Spleen (tissue), 11 donors: ENCODE measurements around the gene DICER1. TPM values are rescaled to one million over a fixed set of nuclear protein-coding genes. Genes with fewer than 3 reads are reported as not detected.

Experiments used
- DNase-seq: peaks from one replicate; pipeline ENCODE4 v3.0.0-alpha.2; 2020
- H3K27ac ChIP-seq, 8 donors: fragments of 200-600 bp; sonication (generic) in 7 of 8; 1 replicate in 4 of 8; 2 replicates in 4 of 8; pipeline versions ENCODE4 v1.5.0 to v1.8.0; 2016 to 2021; ENCODE audit warnings: inconsistent platforms in 4 of 8, mild to moderate bottlenecking in 4 of 8, moderate library complexity in 1 of 8
- H3K27me3 ChIP-seq, 7 donors: fragments of 200-600 bp; sonication (generic) in 6 of 7; replicated peaks in 1 of 7; 1 replicate in 4 of 7; 2 replicates in 3 of 7; pipeline versions ENCODE4 v1.5.0 to v1.8.0; 2016 to 2021; ENCODE audit warnings: inconsistent platforms in 3 of 7, mild to moderate bottlenecking in 1 of 7
- H3K36me3 ChIP-seq, 6 donors: fragments of 200-600 bp; sonication (generic) in 5 of 6; 1 replicate in 4 of 6; 2 replicates in 2 of 6; pipeline versions ENCODE4 v1.5.0 to v1.8.0; 2016 to 2021; ENCODE audit warnings: inconsistent platforms in 2 of 6
- H3K4me1 ChIP-seq, 6 donors: fragments of 200-600 bp; sonication (generic) in 5 of 6; 1 replicate in 3 of 6; 2 replicates in 3 of 6; pipeline versions ENCODE4 v1.5.0 to v1.8.0; 2016 to 2021; ENCODE audit warnings: inconsistent platforms in 3 of 6
- H3K4me3 ChIP-seq, 8 donors: fragments of 200-600 bp; sonication (generic) in 7 of 8; 1 replicate in 4 of 8; 2 replicates in 4 of 8; pipeline versions ENCODE4 v1.5.0 to v1.8.0; 2016 to 2021; ENCODE audit warnings: inconsistent platforms in 4 of 8, mild to moderate bottlenecking in 4 of 8, moderate library complexity in 2 of 8
- H3K9me3 ChIP-seq, 8 donors: fragments of 200-600 bp; sonication (generic) in 7 of 8; 1 replicate in 4 of 8; 2 replicates in 4 of 8; pipeline versions ENCODE4 v1.5.0 to v1.8.0; 2016 to 2021; ENCODE audit warnings: inconsistent platforms in 4 of 8
- POLR2A ChIP-seq, 3 donors: fragments of 450-650 bp; IDR thresholded peaks; one replicate each; pipeline ENCODE4 v1.5.1; 2017; ENCODE audit warnings: antibody characterized with exemption in 3 of 3, mild to moderate bottlenecking in 1 of 3
- POLR2AphosphoS5 ChIP-seq, 3 donors: sonication (generic); formaldehyde crosslinking; IDR thresholded peaks; one replicate each; pipeline ENCODE4 v1.5.1; 2017; ENCODE audit warnings: antibody characterized with exemption in 3 of 3
- WGBS, 5 donors: extraction: QIAGEN DNeasy Blood & Tissue Kit in 3 of 5; methylation state at CpG; one replicate each; pipeline versions ENCODE4 v1.1.5 to v1.1.7; 2013 to 2018; 5-methylcytosine and 5-hydroxymethylcytosine counted together
- intact Hi-C: fragments of 100-400 bp; cut with DNase I; formaldehyde crosslinking; loops from one replicate; pipeline ENCODE4 v1.15.0; 2023; ENCODE audit warnings: low total_unique reads
- polyA plus RNA-seq, 3 donors: library from polyadenylated mRNA; stranded (reverse); fragments of 200-250 nt; gene quantifications; one replicate each; pipeline ENCODE4 v1.2.1, GENCODE V29; 2013
- total RNA-seq, 7 donors: library from RNA; depleted of rRNA in 3 of 7; stranded (reverse); fragments of >200 nt in 3 of 7; fragmentation: NEBNext Ultra II Directional in 4 of 7; extraction: Animal tissue kit (Norgen Biotek cat#: 25700) in 4 of 7; gene quantifications; one replicate each; pipeline versions ENCODE4 v1.1.0 to v1.2.1, GENCODE V29; 2016 to 2021
- TF ChIP-seq, protein P1 (sequence below), 11 experiments: fragments of 200-600 bp in 7 of 11; fragments of 450-650 bp in 4 of 11; sonication (generic) in 4 of 11; IDR thresholded peaks in 8 of 11; conservative IDR thresholded peaks in 3 of 11; 1 replicate in 7 of 11; 2 replicates in 4 of 11; pipeline versions ENCODE4 v1.4.0 to v1.8.0; 2016 to 2021; ENCODE audit warnings: antibody characterized with exemption in 11 of 11, inconsistent platforms in 4 of 11, mild to moderate bottlenecking in 1 of 11
- donor health status: healthy with polysubstance abuse.
- donor health status: DM: no; HTN: no; CAD: no; lungs with moderate emphysema.
- donor health status: DM: no; HTN: no; CAD: no.
- donor health status: Bipolar disorder and iron deficiency.
- donor health status: healthy.
- donor health status: DM: no; HTN: no; CAD: no.
- donor health status: DM: yes; HTN: yes; CAD: no.

The DICER1 gene
- total and polyA plus RNA-seq, 10 donors: 7.1 to 124 (median 73.5) TPM

DNA sequence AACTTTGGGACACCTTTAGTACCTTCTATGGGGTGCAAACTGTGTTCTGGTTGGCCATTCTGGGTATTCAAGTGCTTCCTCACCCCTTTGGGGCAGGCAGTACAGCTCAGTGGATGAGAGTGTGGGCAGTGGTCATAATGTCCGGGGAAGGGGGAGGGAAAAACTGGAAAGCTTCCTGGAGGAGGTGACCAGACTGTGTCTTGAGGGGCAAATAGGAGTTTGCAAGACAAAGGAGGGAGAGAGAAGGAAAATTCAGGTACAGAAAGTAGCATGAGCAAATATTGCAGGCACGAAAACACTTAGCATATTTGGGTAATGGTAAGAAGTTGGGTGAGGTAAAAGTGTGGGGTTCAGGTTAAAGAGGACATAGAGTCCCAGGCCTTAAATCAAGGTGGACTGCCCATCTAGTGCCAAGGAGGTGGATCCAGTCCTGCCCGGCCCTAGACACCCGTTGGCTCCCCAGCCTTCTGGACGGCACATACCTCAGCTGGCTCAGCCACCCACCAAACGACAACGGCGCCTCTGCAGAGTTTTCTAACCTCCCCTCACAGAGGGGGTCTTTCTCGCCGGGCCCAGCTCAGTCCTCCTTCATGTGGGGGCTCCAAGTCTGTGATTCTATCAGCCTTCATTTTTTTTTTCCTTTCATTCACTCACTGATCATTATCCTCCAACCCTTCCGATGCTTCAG lies 86.4 kb downstream of the DICER1 start:
- DNase-seq: no peak
- Histone ChIP-seq H3K27ac (no peak overlapping the region), H3K4me1 (no peaks in the 10 kb centered on the region), H3K9me3 (no peaks in the 10 kb centered on the region), H3K27me3 (peaks cover 0 to 39% (median 0%) of the 10 kb centered on the region in 7 donors), H3K4me3 (no peak overlapping the region), H3K36me3 (no peaks in the 10 kb centered on the region)
- intact Hi-C loops: no loop called here
- TF ChIP-seq, protein P1, sequence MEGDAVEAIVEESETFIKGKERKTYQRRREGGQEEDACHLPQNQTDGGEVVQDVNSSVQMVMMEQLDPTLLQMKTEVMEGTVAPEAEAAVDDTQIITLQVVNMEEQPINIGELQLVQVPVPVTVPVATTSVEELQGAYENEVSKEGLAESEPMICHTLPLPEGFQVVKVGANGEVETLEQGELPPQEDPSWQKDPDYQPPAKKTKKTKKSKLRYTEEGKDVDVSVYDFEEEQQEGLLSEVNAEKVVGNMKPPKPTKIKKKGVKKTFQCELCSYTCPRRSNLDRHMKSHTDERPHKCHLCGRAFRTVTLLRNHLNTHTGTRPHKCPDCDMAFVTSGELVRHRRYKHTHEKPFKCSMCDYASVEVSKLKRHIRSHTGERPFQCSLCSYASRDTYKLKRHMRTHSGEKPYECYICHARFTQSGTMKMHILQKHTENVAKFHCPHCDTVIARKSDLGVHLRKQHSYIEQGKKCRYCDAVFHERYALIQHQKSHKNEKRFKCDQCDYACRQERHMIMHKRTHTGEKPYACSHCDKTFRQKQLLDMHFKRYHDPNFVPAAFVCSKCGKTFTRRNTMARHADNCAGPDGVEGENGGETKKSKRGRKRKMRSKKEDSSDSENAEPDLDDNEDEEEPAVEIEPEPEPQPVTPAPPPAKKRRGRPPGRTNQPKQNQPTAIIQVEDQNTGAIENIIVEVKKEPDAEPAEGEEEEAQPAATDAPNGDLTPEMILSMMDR (IDR thresholded peaks at IDR 0.05 in 8 of 11, conservative IDR thresholded peaks at IDR 0.05 in 3 of 11): no peak
- TF ChIP-seq POLR2AphosphoS5 (IDR thresholded peaks at IDR 0.05) (no peak), POLR2A (IDR thresholded peaks at IDR 0.05) (no peak)
- WGBS, 5 donors: 71 to 88% (median 73%) methylated on average over 11 of the region's 11 CpGs

DNA sequence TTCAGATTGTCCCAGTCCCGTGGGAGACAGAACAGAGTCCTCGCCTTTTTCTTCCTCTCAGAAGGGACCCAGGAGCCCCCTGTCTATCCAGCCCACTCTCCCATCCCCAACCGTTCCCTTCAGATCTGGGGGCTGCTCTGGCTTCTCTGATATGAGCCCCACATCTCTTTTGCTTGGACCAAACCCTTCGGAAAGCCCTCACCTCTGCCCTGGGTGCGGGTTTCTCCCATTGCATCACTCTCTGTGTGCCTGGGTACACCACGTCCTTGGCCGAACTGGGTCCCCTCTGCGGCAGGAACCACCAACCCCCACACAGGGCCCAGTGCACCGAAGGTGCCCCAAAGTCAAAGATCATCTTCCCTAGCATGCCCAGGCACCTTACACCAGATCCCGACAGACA lies 87.8 kb downstream of the DICER1 start:
- 81 to 87% (median 85%) methylated on average over 10 of the region's 10 CpGs for WGBS, 5 donors
- no peak for DNase-seq
- intact Hi-C loops: no loop called here

DNA sequence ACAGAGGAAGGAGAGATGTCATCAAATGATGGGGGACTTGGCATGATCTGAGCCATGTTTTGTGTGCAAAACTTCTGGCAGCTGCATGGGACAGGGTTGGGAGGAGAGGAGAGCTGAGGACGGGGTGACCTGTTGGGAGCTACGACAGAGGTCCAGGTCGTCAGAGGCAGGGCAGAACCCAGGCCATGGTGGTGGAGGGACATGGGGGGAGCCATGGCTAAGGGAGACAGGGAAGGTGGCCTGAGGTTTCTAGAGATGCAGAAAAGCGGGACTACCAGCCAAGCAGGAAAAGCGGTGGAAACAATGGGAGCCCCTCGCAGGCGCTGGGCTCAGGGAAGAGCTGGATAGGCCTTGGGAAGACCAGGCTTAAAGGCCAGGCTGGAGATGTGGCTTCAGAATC lies 88.3 kb downstream of the DICER1 start:
- 60 to 76% (median 67%) methylated on average over 7 of the region's 7 CpGs for WGBS, 5 donors
- Histone ChIP-seq H3K4me3 (no peak overlapping the region), H3K27me3 (peaks cover 0 to 43% (median 0%) of the 10 kb centered on the region in 7 donors), H3K27ac (no peak overlapping the region), H3K4me1 (no peaks in the 10 kb centered on the region), H3K36me3 (no peaks in the 10 kb centered on the region), H3K9me3 (no peaks in the 10 kb centered on the region)
- intact Hi-C loops: no loop called here
- no peak for TF ChIP-seq POLR2A (IDR thresholded peaks at IDR 0.05)
- DNase-seq: no peak

More for the DNA sequence above, 87.8 kb downstream of the DICER1 start:
- Histone ChIP-seq H3K27me3 (peaks cover 0 to 39% (median 0%) of the 10 kb centered on the region in 7 donors), H3K4me3 (no peak overlapping the region), H3K36me3 (no peaks in the 10 kb centered on the region), H3K9me3 (no peaks in the 10 kb centered on the region), H3K4me1 (no peaks in the 10 kb centered on the region), H3K27ac (no peak overlapping the region)
- TF ChIP-seq, protein P1 (IDR thresholded peaks at IDR 0.05 in 8 of 11, conservative IDR thresholded peaks at IDR 0.05 in 3 of 11): no peak
- TF ChIP-seq POLR2AphosphoS5 (IDR thresholded peaks at IDR 0.05): no peak
- no peak for TF ChIP-seq POLR2A (IDR thresholded peaks at IDR 0.05)

DNA sequence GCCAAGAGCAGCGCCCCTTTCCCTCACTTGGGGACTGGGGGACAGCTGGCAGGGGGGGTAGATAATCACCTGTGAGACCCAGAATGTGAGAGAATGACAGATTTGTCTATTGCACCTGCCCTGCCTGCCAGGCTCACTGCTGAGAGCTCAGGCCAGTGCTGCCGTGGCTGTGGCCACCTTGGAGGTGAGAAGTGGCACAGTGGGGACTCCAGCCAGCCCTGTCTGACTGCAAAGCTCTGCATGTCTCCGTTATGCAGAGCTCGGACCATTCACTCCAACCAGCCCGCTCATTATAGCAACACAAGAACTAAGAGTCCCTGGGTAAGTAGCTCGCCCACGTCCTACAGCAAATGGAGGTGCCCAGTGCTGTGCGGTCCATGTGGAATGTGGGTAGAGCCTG lies 88.8 kb downstream of the DICER1 start:
- WGBS, 5 donors: 68 to 81% (median 70%) methylated on average over 8 of the region's 8 CpGs

More for the DNA sequence above, 88.8 kb downstream of the DICER1 start:
- Histone ChIP-seq H3K4me3 (no peak overlapping the region), H3K36me3 (no peaks in the 10 kb centered on the region), H3K4me1 (no peaks in the 10 kb centered on the region), H3K9me3 (no peaks in the 10 kb centered on the region), H3K27me3 (peaks cover 0 to 43% (median 0%) of the 10 kb centered on the region in 7 donors), H3K27ac (no peak overlapping the region)
- no peak for DNase-seq
- intact Hi-C loops: no loop called here
- TF ChIP-seq POLR2A (IDR thresholded peaks at IDR 0.05) (no peak), POLR2AphosphoS5 (IDR thresholded peaks at IDR 0.05) (no peak)
- TF ChIP-seq, protein P1 (IDR thresholded peaks at IDR 0.05 in 8 of 11, conservative IDR thresholded peaks at IDR 0.05 in 3 of 11): no peak
